Ovary (tissue), 3 donors: ENCODE measurements around the gene NUDT22.

Experiments used
- POLR2A ChIP-seq: fragments of 450-650 bp; IDR thresholded peaks from one replicate; pipeline ENCODE4 v1.6.1; 2017; ENCODE audit warnings: antibody characterized with exemption, mild to moderate bottlenecking, moderate library complexity
- TF ChIP-seq, protein P1 (sequence below), 3 donors: fragments of 450-650 bp in 2 of 3; fragments of 200-600 bp in 1 of 3; IDR thresholded peaks; one replicate each; pipeline versions ENCODE4 v1.5.1 to v1.8.0; 2016 to 2022; ENCODE audit warnings: antibody characterized with exemption in 3 of 3, mild to moderate bottlenecking in 1 of 3
- donor health status: DM: no; HTN: no; CAD: no.

DNA sequence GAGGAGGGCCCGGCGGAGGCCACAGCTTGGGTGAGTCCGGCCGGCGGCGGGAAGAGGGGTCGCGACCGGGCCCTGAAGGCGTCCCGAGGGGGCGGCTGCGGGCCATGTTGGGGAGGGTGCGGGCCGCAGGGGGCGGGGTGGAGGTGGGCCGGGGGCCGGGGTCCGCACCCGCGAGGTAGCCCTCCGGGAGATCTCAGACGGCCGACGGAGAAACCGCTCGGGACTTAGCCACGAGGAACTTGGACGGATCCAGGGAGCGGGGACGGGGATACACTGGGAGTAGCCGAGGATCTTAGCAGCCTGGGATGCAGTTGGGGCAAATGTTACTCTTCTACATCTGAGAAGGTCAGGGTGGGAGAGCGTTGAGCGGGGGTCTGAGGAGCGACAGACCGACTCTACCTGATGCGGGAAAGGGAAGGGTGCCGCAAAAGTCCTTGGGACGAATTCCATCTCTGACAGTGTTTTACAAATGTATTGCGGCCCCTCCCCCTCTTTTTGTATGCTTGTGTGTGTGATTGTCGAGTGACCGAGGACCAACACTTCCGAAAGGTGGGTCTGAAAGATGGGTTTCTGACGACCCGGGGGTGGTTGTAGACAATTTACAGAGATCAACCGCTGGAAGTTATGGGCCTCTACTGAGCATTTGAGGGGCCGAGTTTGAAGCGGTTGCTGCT lies 39.4 kb upstream of the NUDT22 start:
- TF ChIP-seq, protein P1, sequence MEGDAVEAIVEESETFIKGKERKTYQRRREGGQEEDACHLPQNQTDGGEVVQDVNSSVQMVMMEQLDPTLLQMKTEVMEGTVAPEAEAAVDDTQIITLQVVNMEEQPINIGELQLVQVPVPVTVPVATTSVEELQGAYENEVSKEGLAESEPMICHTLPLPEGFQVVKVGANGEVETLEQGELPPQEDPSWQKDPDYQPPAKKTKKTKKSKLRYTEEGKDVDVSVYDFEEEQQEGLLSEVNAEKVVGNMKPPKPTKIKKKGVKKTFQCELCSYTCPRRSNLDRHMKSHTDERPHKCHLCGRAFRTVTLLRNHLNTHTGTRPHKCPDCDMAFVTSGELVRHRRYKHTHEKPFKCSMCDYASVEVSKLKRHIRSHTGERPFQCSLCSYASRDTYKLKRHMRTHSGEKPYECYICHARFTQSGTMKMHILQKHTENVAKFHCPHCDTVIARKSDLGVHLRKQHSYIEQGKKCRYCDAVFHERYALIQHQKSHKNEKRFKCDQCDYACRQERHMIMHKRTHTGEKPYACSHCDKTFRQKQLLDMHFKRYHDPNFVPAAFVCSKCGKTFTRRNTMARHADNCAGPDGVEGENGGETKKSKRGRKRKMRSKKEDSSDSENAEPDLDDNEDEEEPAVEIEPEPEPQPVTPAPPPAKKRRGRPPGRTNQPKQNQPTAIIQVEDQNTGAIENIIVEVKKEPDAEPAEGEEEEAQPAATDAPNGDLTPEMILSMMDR (IDR thresholded peaks at IDR 0.05) = no peak
- TF ChIP-seq POLR2A = no peak
